T-helper 2 cell treated with Interferon-gamma antibody and Interleukin-4, amounts not matched to agents 100 ng/mL and 5 ng/mL, for 36 hours (primary cell): ENCODE measurements around the gene KRTAP9-3. TPM values are rescaled to one million over a fixed set of nuclear protein-coding genes. Genes with fewer than 3 reads are reported as not detected.
"Not testable (repeated sequence)": the region's sequence is repeated elsewhere in the genome, so short reads cannot be mapped to it uniquely, and the experiment has no call there.

Experiments
- intact Hi-C: fragments of 100-400 bp; cut with micrococcal nuclease; formaldehyde crosslinking; loops from one replicate; pipeline ENCODE4 v1.15.1; 2023
- total RNA-seq: library from RNA; stranded (reverse); gene quantifications from 2 replicates; pipeline ENCODE4 v1.2.3, GENCODE V29; 2022

KRTAP9-3 gene
- not detected in 2 replicates for total RNA-seq

- intact Hi-C loops = not testable (repeated sequence)
These were observed at the start of gene KRTAP9-3 for GRCh38 chr17:41232399-41233105. Gene KRTAP9-3 (plus strand): TSS chr17:41232449. CDS start chr17:41232502, 53 bp downstream.

GRCh38 chr17:41184480-41184961 lies 47.7 kb upstream of the KRTAP9-3 start, which contains the start of gene KRTAP4-1:
Gene KRTAP4-1 (minus strand): TSS chr17:41184911. CDS start chr17:41184854, 57 bp downstream.
- intact Hi-C loops = no loop called here

GRCh38 chr17:41185001-41185400 lies 47.2 kb upstream of the KRTAP9-3 start:
- intact Hi-C loops = no loop called here

DNA sequence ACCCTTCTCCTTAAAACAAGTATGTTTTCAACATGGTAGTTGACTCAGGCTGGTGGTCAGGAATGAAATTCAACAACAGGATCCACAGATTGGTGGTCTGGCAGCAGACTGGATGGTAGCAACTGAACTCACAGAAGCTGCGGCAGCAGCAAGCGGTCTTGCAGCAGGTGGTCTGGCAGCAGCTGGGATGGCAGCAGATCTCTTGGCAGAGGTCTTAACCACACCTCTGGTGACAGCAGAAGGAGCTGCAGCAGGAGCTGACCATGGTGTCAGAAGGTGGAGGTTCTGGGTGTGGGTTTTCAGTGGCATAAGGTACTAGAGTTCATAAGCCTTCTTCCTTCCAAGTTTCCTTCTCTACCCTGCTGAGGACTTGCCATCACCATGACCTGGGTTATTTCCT lies 45.4 kb upstream of the KRTAP9-3 start:
- intact Hi-C loops = no loop called here

- intact Hi-C loops = not testable (repeated sequence)
These were observed 42.4 kb upstream of the KRTAP9-3 start, which contains the start of gene KRTAP9-1 for GRCh38 chr17:41189837-41190318. Gene KRTAP9-1 (plus strand): TSS chr17:41189887. CDS start chr17:41189887, 0 bp downstream.

DNA sequence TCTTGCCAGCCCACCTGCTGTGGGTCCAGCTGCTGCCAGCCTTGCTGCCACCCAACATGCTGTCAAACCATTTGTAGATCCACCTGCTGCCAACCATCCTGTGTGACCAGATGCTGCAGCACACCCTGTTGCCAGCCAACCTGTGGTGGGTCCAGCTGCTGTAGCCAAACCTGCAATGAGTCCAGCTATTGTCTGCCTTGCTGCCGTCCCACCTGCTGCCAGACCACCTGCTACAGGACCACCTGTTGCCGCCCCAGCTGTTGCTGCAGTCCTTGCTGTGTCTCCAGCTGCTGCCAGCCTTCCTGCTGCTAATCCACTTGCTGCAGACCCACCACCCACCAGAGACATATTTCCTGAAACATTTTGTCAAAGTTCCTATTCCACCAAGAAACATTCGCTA lies 41.9 kb upstream of the KRTAP9-3 start:
- intact Hi-C loops = no loop called here

- intact Hi-C loops = no loop called here
These were observed 36.2 kb upstream of the KRTAP9-3 start for GRCh38 chr17:41196068-41196467.

- intact Hi-C loops = no loop called here
These were observed 32.7 kb upstream of the KRTAP9-3 start for GRCh38 chr17:41199421-41200078.

GRCh38 chr17:41211845-41212466 lies 20.3 kb upstream of the KRTAP9-3 start:
- intact Hi-C loops = no loop called here

GRCh38 chr17:41212524-41213169 lies 19.6 kb upstream of the KRTAP9-3 start:
- intact Hi-C loops = no loop called here

- intact Hi-C loops = no loop called here
These were observed 16.6 kb upstream of the KRTAP9-3 start for GRCh38 chr17:41215681-41216080.

GRCh38 chr17:41223821-41224220 lies 8.4 kb upstream of the KRTAP9-3 start:
- intact Hi-C loops = no loop called here

GRCh38 chr17:41226051-41226450 lies 6.2 kb upstream of the KRTAP9-3 start:
- intact Hi-C loops = no loop called here

DNA sequence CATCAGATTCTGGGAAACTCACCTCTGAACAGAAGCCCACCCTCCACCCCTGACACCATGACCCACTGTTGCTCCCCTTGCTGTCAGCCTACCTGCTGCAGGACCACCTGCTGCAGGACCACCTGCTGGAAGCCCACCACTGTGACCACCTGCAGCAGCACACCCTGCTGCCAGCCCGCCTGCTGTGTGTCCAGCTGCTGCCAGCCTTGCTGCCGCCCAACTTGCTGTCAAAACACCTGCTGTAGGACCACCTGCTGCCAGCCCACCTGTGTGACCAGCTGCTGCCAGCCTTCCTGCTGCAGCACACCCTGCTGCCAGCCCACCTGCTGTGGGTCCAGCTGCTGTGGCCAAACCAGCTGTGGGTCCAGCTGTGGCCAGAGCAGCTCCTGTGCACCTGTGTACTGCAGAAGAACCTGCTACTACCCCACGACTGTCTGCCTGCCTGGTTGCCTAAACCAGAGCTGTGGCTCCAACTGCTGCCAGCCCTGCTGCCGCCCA lies 5.6 kb upstream of the KRTAP9-3 start, which contains the start of gene KRTAP9-2:
TSS of gene KRTAP9-2 (plus strand) at position 51 of the 498 bp plus-strand sequence. CDS start at position 58, 7 bp downstream.
- intact Hi-C loops = not testable (repeated sequence)

- intact Hi-C loops = no loop called here
These were observed 2.2 kb upstream of the KRTAP9-3 start for GRCh38 chr17:41230094-41230493.

- intact Hi-C loops = no loop called here
These were observed 518 bp upstream of the KRTAP9-3 start for GRCh38 chr17:41231731-41232130.

DNA sequence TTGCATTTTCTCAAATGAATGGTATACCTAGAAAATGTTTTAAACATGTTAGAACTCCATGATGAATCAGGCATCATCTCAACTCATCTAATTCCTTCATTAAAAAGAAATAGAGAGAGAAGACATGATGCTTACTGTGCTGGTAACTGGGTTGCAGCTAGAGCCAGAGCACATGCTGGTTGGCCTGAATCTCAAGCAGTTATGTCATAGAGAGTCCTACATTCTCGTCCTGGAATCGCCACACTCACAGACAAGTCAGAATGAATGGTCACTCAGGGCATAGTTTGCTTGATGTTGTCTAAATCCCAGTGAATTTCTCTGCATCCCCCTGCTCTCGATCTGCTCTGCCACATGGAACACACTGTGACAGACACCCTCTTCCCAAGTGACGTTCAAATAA lies 4.9 kb downstream of the KRTAP9-3 start:
- intact Hi-C loops = not testable (repeated sequence)

GRCh38 chr17:41237949-41238437 lies 5.7 kb downstream of the KRTAP9-3 start, which contains the start of gene KRTAP9-8:
Gene KRTAP9-8 (plus strand): TSS chr17:41237999. CDS start chr17:41238052, 53 bp downstream.
- intact Hi-C loops = not testable (repeated sequence)

DNA sequence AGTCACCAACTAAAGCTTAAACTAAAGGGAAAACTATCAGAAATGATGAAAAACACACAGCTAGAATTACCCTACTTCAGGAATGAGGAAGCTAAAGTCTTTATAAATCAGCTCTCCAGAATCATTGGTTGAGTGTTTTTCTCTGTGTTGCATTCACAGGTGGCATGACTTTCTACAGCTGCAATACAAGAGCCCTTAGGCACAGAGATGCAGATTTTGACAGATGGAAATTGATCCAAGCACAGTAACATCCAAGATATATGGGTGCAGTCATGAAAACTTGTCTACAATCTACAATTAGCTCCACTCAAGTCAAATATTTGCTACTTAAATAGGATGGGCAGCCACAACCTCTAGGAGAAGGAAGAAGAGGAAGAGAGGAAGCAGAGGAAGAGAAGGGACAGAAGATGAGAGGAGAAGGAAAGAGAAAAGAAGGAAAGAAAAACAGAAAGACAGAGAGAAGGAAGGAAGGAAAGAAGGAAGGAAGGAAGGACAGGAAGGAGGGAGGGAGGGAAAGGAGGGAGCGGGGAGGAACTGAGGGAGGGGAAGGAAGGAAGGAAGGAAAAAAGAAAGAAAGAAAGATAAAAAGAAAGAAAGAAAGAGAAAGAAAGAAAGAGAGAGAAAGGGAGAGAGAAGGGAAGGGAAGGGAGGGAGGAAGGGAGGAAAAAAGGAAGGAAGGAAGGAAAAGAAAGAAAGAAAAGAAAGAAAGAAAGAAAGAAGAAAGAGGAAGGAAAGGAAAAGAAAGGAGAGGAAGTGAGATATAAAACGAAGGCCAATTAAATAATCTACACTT lies 14.9 kb downstream of the KRTAP9-3 start:
- intact Hi-C loops = not testable (repeated sequence)
